ENCODE results near the gene COMMD7. TPM values are rescaled to one million over a fixed set of nuclear protein-coding genes. Genes with fewer than 3 reads are reported as not detected.
"Not testable (repeated sequence)": the region's sequence is repeated elsewhere in the genome, so short reads cannot be mapped to it uniquely, and the experiment has no call there.

The COMMD7 gene
- total RNA-seq, 1 experiment from 2014 or later, result 25.1 TPM

- DNase-seq (ENCODE audit: extremely low read depth, low read depth), result no peak
Observed at GRCh38 chr20:32767418-32768198, 24.3 kb upstream of the COMMD7 start.

DNA sequence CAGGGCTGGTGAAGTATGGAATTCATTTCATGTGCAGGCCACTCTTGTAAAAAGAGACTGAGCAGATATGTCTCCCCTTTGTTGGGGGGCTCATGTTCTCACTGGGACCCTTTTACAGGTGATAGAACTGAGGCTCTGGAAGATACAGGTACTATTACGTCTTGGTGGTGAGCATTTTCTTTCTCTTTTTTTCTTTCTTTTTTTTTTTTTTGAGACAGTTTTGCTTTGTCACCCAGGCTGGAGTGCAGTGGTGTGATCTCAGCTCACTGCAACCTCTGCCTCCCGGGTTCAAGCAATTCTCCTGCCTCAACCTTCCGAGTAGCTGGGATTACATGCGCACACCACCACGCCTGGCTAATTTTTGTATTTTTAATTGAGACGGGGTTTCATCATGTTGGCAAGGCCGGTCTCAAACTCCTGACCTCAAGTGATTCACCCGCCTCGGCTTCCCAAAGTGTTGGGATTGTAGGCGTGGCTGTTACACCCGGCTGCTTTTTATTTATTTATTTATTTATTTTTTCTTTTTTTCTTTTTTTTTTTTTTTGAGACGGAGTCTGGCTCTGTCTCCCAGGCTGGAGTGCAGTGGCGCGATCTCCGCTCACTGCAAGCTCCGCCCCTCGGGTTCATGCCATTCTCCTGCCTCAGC is 22.1 kb upstream of the COMMD7 start:
- DNase-seq (ENCODE audit: extremely low read depth, low read depth), result not testable (repeated sequence)

DNA sequence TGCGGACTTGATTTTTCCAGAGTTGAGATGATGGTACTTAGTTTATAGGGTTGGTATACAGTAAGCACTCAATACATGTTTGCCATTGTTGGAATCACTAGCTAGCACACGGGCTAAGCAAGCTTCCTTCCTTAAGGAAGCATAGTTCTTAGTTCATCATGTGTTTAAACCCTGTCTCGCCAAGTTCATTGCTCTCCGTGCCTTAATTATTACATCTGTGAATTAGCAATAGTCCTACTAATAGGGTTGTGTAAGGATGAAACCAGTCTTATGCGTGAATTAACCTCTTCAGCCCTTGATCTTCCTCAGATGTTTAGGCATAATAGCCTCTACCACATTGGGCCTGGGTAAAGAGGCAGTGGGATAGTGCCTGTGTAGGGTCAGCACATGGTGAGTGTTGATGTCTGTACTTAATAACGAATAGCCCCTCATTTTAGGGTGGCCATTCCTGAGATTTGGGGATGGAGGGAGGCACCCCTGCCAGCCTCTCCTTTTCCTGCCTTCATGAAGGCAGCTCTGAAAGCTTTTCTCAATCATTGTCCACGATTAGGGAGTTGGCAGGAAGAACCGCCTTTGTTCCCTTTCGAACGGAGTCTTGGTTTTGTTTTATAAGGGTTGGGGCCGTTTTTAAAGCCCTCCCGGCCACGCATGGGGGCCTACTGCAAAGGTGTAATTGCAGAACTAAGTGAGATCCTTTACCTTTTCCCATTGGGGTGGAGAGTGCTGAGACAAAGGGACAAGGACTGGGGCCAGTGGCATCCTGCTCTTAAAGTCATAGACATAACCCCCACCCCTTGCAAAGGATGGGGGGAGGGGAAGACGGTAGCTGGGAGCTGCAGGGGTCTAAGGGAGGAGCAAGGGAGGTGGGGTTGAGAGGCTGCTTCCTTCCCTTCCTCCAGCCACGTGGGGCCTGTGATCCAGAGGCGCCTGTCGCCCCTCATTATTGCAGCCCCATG is 21.0 kb upstream of the COMMD7 start:
- DNase-seq (ENCODE audit: extremely low read depth, low read depth), result no peak

DNA sequence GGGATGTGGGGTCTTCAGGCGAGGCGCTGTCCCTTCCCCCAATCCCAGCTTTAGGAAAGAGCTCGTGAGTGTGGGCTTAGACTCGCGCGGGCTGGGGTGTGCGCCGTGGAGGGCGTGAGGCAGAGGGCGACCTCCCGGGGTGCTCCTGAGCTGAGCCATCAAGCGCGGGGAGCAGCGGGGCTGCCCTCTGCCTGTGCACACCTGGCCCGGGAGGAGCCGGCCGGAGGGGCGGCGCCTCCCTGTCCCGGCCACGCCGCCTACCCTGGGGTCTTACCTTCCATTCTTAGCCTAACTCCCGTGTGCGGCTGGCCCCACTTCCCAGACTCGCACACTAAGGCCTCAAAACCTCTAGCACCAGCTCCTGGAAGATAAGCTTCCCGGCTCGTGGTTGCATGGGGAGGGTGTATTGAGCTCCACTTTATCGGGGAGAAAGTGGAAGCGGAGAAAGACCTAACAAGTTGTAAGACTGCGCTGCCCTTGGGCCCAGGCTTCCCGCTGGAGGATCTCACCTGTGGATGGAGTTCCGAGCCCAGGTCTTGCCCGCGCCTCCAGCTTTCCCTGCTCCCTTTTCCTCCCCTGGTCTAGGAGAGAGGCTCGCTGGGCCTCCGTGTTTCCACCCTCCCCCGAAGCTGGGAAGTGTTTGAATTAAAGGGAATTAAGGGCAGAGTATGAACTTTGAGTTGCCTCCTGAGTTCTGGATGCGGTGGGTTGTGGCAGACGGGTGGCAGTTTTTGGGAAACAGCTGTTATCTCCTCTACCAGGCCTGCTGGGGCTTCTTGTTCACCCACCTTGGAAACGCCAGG is 20.1 kb upstream of the COMMD7 start:
- DNase-seq (ENCODE audit: extremely low read depth, low read depth), result no peak

- DNase-seq (ENCODE audit: extremely low read depth, low read depth), result no peak
Observed at GRCh38 chr20:32762754-32763201, 19.5 kb upstream of the COMMD7 start.

DNA sequence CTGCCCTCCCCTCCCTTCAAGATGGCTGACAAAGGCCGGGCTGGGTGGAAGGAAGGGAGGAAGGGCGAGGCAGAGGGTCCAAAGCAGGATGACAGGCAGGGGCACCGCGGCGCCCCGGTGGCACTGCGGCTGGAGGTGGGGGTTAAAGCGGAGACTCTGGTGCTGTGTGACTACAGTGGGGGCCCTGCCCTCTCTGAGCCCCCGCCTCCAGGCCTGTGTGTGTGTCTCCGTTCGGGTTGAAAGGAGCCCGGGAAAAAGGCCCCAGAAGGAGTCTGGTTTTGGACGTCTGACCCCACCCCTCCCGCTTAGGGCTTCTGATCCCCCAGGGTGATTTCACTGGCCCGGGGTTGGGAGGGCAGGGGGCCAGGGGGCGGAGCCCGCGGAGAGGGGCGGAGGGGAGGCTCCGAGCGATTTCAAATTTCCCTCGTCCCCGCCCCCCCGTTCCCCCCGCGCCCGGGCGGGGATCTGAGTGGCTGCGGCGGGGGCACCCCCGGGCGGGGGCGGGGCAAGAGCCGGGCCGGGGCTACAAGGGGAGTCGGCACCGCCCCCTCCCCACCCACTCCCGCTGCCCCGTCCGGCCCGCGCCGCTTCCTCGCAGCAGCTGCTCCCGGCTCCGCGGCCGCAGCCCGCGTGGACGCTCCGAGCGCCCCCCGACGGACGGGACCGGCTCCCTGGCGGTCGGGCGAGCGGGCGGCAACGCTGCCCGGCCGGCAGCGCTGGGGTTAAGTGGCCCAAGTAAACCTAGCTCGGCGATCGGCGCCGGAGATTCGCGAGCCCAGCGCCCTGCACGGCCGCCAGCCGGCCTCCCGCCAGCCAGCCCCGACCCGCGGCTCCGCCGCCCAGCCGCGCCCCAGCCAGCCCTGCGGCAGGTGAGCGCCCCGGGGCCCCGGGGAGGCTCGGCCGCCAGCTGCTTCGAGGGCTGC is 18.8 kb upstream of the COMMD7 start, which contains the start of gene DNMT3B:
DNMT3B (plus strand) TSS at position 555 of the 923 bp plus-strand sequence. CDS start 17,939 bp downstream, outside the sequence.
- DNase-seq (ENCODE audit: extremely low read depth, low read depth), result peak; percentile 47

- DNase-seq (ENCODE audit: extremely low read depth, low read depth), result no peak
Observed at GRCh38 chr20:32761417-32761830, 18.2 kb upstream of the COMMD7 start.

GRCh38 chr20:32756156-32756555 is 12.9 kb upstream of the COMMD7 start:
- DNase-seq (ENCODE audit: extremely low read depth, low read depth), result no peak

GRCh38 chr20:32753731-32754130 is 10.5 kb upstream of the COMMD7 start:
- no peak for DNase-seq (ENCODE audit: extremely low read depth, low read depth)

DNA sequence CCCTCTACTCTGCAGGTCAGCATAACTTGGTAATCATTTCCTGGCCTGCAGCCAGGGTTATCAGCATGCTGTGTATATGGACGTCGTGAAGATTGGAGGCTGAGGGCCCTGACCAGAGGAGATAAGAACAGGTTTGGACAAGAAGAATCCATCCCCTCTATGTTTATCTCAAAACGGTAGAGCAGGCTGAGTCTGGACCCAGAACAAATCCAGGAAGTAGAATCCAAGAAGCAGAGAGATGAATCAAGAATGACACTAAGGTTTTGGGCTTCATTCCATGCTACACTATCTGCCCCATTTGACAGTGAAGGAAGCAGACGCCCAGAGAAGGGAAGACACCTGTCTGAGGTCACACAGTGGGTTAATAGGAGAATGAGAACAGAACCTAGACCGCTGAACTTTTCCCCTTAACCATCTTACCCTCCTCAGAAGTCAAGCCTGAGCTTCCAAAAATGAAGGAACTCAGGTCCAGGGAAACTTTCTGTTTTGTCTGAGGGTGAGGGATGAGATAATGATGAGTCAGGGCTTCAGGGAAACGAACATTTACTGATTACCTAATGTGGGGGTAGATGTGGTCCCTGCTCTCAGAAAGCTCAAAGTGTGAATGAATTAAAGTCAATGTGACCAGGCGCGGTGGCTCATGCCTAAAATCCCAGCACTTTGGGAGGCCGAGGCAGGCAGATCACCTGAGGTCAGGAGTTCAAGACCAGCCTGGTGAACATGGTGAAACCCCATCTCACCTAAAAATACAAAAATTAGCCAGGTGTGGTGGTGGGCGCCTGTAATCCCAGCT is 9.4 kb upstream of the COMMD7 start:
- DNase-seq (ENCODE audit: extremely low read depth, low read depth), result no peak

GRCh38 chr20:32751702-32752457 is 8.6 kb upstream of the COMMD7 start:
- no peak for DNase-seq (ENCODE audit: extremely low read depth, low read depth)

DNA sequence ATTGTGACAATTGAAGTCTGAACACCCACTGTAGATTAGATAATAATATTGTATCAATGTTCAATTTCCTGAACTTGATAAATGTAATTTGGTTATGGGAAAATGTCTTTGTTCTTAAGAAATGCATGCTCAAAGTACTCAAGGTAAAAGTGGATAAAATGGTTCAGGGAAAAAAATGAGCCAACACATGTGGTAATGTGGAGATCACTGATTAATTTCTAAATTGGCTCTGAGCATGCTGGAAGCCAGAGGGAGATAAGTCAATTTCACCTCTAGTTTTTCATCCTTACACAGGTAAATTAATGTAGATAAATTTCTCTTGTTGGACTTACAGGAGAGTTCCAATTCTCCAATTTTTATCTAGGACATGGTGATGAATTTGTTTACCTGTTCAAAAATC is 8.0 kb upstream of the COMMD7 start:
- DNase-seq (ENCODE audit: extremely low read depth, low read depth), result no peak

DNA sequence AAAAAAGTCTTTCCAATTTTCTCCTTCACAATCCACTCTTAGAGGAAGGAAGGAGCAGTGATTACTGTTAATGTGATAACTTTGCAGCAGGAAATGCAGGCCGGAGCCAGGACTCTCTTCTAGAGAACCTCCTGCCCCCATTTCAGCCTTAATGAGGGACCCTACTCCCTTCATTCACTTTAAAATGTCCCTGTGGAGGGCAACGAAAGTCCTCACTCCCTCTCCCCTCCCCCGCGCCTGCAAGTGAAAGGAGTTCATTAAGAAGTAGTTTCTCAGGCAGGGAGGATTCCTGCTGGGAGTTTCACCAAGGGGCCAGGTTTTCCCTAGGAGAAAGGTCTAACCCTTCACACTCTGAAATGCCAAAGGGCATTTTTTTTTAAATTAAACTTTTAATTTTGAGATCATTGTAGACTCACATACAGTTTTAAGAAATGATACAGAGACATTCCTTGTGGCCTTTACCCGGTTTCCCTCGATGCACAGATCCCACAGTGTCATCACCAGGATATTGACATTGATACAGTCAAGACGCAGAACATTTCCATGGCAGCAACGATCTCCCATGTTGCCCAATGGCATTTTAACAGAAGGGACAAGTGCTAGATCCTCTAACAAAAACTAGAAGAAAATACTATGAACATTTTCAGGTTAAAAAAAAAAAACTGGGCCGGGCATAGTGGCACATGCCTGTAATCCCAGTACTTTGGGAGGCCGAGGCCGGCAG is 6.8 kb upstream of the COMMD7 start:
- DNase-seq (ENCODE audit: extremely low read depth, low read depth), result no peak

GRCh38 chr20:32742322-32743236 is 688 bp downstream of the COMMD7 start:
- no peak for DNase-seq (ENCODE audit: extremely low read depth, low read depth)

DNA sequence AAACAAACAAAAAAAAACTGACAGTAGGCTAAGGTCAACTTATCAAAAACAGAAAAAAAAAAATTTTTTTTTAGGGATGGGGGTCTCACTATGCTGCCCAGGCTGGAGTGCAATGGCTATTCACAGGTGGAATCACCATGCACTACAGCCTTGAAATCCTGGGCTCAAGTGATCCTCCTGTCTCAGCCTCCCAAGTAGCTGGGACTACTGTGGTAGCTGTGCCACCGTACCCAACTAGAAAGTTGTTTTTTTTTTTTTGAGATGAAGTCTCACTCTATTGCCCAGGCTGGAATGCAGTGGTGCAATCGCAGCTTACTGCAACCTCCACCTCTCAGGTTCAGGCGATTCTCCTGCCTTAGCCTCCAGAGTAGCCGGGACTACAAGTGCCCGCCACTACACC is 2.1 kb downstream of the COMMD7 start:
- no peak for DNase-seq (ENCODE audit: extremely low read depth, low read depth)
